MCF 10A (cell line): ENCODE data around the gene SIRT1. TPM values are rescaled to one million over a fixed set of nuclear protein-coding genes. Genes with fewer than 3 reads are reported as not detected.

Experiments used
- BruUV-seq: library from RNA; stranded (reverse); fragments of 400-500 nt; replicated peaks from 2 replicates; lab custom pipeline; 2021; lab: Mats Ljungman, UMichigan
- CTCF ChIA-PET: fragments of 300-600 bp; sonication (Branson Sonifier 250); formaldehyde crosslinking; extraction: SDS; loops from one replicate; lab custom pipeline; 2021; ENCODE audit warnings: antibody characterized with exemption, inconsistent platforms; lab: Yijun Ruan, JAX
- POLR2A ChIA-PET: fragments of 300-600, 350-650 bp; sonication (Branson Sonifier 250); formaldehyde crosslinking; extraction: SDS; loops from one replicate; lab custom pipeline; 2020; ENCODE audit warnings: antibody characterized with exemption, inconsistent platforms; lab: Yijun Ruan, JAX
- DNase-seq: peaks from one replicate; pipeline ENCODE4 v3.0.0-alpha.2; 2018; ENCODE audit not compliant: unreplicated experiment
- H3K27ac Mint-ChIP-seq: one replicate; pipeline ENCODE4 v1.8.0; 2022; ENCODE audit warnings: mild to moderate bottlenecking, low read depth, mixed read lengths; ENCODE audit not compliant: unreplicated experiment
- H3K27me3 Mint-ChIP-seq: one replicate; pipeline ENCODE4 v1.8.0; 2022; ENCODE audit warnings: mixed read lengths; ENCODE audit not compliant: insufficient read depth, unreplicated experiment
- H3K36me3 Mint-ChIP-seq: one replicate; pipeline ENCODE4 v1.8.0; 2022; ENCODE audit warnings: mild to moderate bottlenecking, moderate library complexity, mixed read lengths; ENCODE audit not compliant: insufficient read depth, unreplicated experiment
- H3K4me1 Mint-ChIP-seq: one replicate; pipeline ENCODE4 v1.8.0; 2022; ENCODE audit warnings: mixed read lengths; ENCODE audit not compliant: insufficient read depth, unreplicated experiment
- H3K4me3 Mint-ChIP-seq: one replicate; pipeline ENCODE4 v1.8.0; 2022; ENCODE audit warnings: mild to moderate bottlenecking, moderate library complexity, mixed read lengths; ENCODE audit not compliant: unreplicated experiment
- H3K9me3 Mint-ChIP-seq: one replicate; pipeline ENCODE4 v1.8.0; 2022; ENCODE audit warnings: mixed read lengths; ENCODE audit not compliant: unreplicated experiment
- CTCF ChIP-seq: fragments of 200-600 bp; IDR thresholded peaks from one replicate; pipeline ENCODE4 v1.8.0; 2022; ENCODE audit warnings: antibody characterized with exemption, mild to moderate bottlenecking; ENCODE audit not compliant: unreplicated experiment
- intact Hi-C: fragments of 100-400 bp; cut with micrococcal nuclease; formaldehyde crosslinking; loops from 2 replicates; pipeline ENCODE4 v1.14.1; 2022
- total RNA-seq: library from RNA; stranded (reverse); gene quantifications from 2 replicates; pipeline ENCODE4 v1.2.3, GENCODE V29; 2022

Gene SIRT1
- total RNA-seq, 1 experiment from 2014 or later: 17.9 TPM

GRCh38 chr10:67884842-67885670, 600 bp downstream of the SIRT1 start:
- CTCF ChIA-PET: interaction anchor here (0.6 to 2.1 kb wide), 8 partner anchors 10 to 323 kb away, joined by 3 to 20 read pairs (median 4); no protein-coding TSS in a partner anchor
- Mint-ChIP-seq H3K4me1 (peaks cover 12% of the 10 kb centered on the region), H3K27ac (peak overlapping the region; percentile 95), H3K36me3 (peaks cover 39% of the 10 kb centered on the region), H3K27me3 (no peaks in the 10 kb centered on the region), H3K9me3 (no peaks in the 10 kb centered on the region), H3K4me3 (peak overlapping the region; percentile 78)
- POLR2A ChIA-PET: interaction anchor here (0.6 to 3.3 kb wide), 41 partner anchors 9 to 1015 kb away, joined by 3 to 32 read pairs (median 4); partner anchors contain the start of genes DNAJC12, HERC4, HNRNPH3 and PBLD
- TF ChIP-seq CTCF: no peak
- no TSS peak for BruUV-seq
- peak; percentile 85 for DNase-seq
- intact Hi-C loops: loop anchor here (1.0 kb wide), 2 partner anchors 30 to 189 kb away; no protein-coding TSS in a partner anchor

GRCh38 chr10:67893637-67894036, 9.2 kb downstream of the SIRT1 start:
- POLR2A ChIA-PET: interaction anchor here (0.6 to 2.4 kb wide), 2 partner anchors 11 to 20 kb away, joined by 3 to 7 read pairs; no protein-coding TSS in a partner anchor
- H3K27me3 Mint-ChIP-seq: no peaks in the 10 kb centered on the region
- no TSS peak for BruUV-seq
- H3K27ac Mint-ChIP-seq: no peak overlapping the region
- H3K4me1 Mint-ChIP-seq: no peaks in the 10 kb centered on the region
- H3K4me3 Mint-ChIP-seq: no peak overlapping the region
- intact Hi-C loops: no loop called here
- no peaks in the 10 kb centered on the region for H3K9me3 Mint-ChIP-seq
- CTCF ChIA-PET: interaction anchor here (2.5 kb wide), 1 partner anchor 8 kb away, joined by 11 read pairs; no protein-coding TSS in a partner anchor
- no peak for DNase-seq
- TF ChIP-seq CTCF: no peak
- H3K36me3 Mint-ChIP-seq: peaks cover 93% of the 10 kb centered on the region

- intact Hi-C loops: no loop called here
- TF ChIP-seq CTCF: no peak
- no peaks in the 10 kb centered on the region for H3K4me1 Mint-ChIP-seq
- ChIA-PET CTCF (interaction anchor here (0.6 kb wide), 1 partner anchor 498 kb away, joined by 3 read pairs; no protein-coding TSS in a partner anchor), POLR2A (interaction anchor here (1.1 kb wide), 1 partner anchor 18 kb away, joined by 3 read pairs; no protein-coding TSS in a partner anchor)
- no peaks in the 10 kb centered on the region for H3K9me3 Mint-ChIP-seq
- BruUV-seq: no TSS peak
- no peaks in the 10 kb centered on the region for H3K27me3 Mint-ChIP-seq
- H3K4me3 Mint-ChIP-seq: no peak overlapping the region
- no peak for DNase-seq
- peaks cover 77% of the 10 kb centered on the region for H3K36me3 Mint-ChIP-seq
- no peak overlapping the region for H3K27ac Mint-ChIP-seq
Measured at GRCh38 chr10:67903581-67903980, 19.1 kb downstream of the SIRT1 start.
